ENCODE data around the gene MYOF.
"Not testable (repeated sequence)": the region's sequence is repeated elsewhere in the genome, so short reads cannot be mapped to it uniquely, and the experiment has no call there.

The MYOF gene

GRCh38 chr10:93454736-93455135, 27.4 kb downstream of the MYOF start:
- no peak for DNase-seq

- no peak for DNase-seq
Observed at GRCh38 chr10:93454146-93454545, 28.0 kb downstream of the MYOF start.

- DNase-seq = no peak
Observed at GRCh38 chr10:93452143-93452542, 30.0 kb downstream of the MYOF start.

- DNase-seq = no peak
Observed at GRCh38 chr10:93451244-93451947, 30.7 kb downstream of the MYOF start.

GRCh38 chr10:93447970-93448369, 34.2 kb downstream of the MYOF start:
- DNase-seq = no peak

GRCh38 chr10:93447019-93447418, 35.1 kb downstream of the MYOF start:
- DNase-seq = no peak

- DNase-seq = no peak
Observed at GRCh38 chr10:93445978-93446720, 36.0 kb downstream of the MYOF start.

- DNase-seq = no peak
Observed at GRCh38 chr10:93445097-93445960, 36.8 kb downstream of the MYOF start.

GRCh38 chr10:93443481-93443880, 38.7 kb downstream of the MYOF start:
- DNase-seq = no peak

GRCh38 chr10:93442721-93443120, 39.4 kb downstream of the MYOF start:
- DNase-seq = not testable (repeated sequence)

GRCh38 chr10:93440591-93441091, 41.5 kb downstream of the MYOF start:
- DNase-seq = no peak

GRCh38 chr10:93438613-93439253, 43.4 kb downstream of the MYOF start:
- DNase-seq = no peak

GRCh38 chr10:93437946-93438612, 44.1 kb downstream of the MYOF start:
- no peak for DNase-seq

GRCh38 chr10:93437086-93437945, 44.8 kb downstream of the MYOF start:
- no peak for DNase-seq

- DNase-seq = no peak
Observed at GRCh38 chr10:93436591-93437085, 45.5 kb downstream of the MYOF start.

- DNase-seq = no peak
Observed at GRCh38 chr10:93435621-93436397, 46.3 kb downstream of the MYOF start.

- DNase-seq = no peak
Observed at GRCh38 chr10:93434991-93435491, 47.1 kb downstream of the MYOF start.

- DNase-seq = no peak
Observed at GRCh38 chr10:93431361-93431760, 50.8 kb downstream of the MYOF start.

- no peak for DNase-seq
Observed at GRCh38 chr10:93425861-93426260, 56.3 kb downstream of the MYOF start.

- DNase-seq = no peak
Observed at GRCh38 chr10:93422118-93422517, 60.0 kb downstream of the MYOF start.
